Dedifferentiated amniotic fluid mesenchymal stem cell (primary cell): ENCODE data around the gene ARHGDIB.

Experiments used
- DNase-seq: peaks from one replicate; pipeline ENCODE4 v3.0.0-alpha.2; 2016; ENCODE audit errors: extremely low spot score

The ARHGDIB gene

GRCh38 chr12:14956024-14956891 lies 5.1 kb downstream of the ARHGDIB start:
- DNase-seq, result no peak

- DNase-seq, result no peak
Observed at GRCh38 chr12:14954269-14954668, 7.1 kb downstream of the ARHGDIB start.

- no peak for DNase-seq
Observed at GRCh38 chr12:14953752-14954151, 7.6 kb downstream of the ARHGDIB start.

- peak; percentile 91 for DNase-seq
Observed at GRCh38 chr12:14952299-14952921, 9.0 kb downstream of the ARHGDIB start.

- DNase-seq, result no peak
Observed at GRCh38 chr12:14951851-14952250, 9.6 kb downstream of the ARHGDIB start.

- no peak for DNase-seq
Observed at GRCh38 chr12:14950982-14951746, 10.2 kb downstream of the ARHGDIB start.

GRCh38 chr12:14950421-14950820 lies 11.0 kb downstream of the ARHGDIB start:
- no peak for DNase-seq

- DNase-seq, result no peak
Observed at GRCh38 chr12:14949631-14950030, 11.8 kb downstream of the ARHGDIB start.

GRCh38 chr12:14948672-14949071 lies 12.7 kb downstream of the ARHGDIB start:
- peak; percentile 17 for DNase-seq

- DNase-seq, result no peak
Observed at GRCh38 chr12:14946861-14947260, 14.5 kb downstream of the ARHGDIB start.

GRCh38 chr12:14946162-14946561 lies 15.2 kb downstream of the ARHGDIB start:
- DNase-seq, result no peak

- DNase-seq, result no peak
Observed at GRCh38 chr12:14942196-14942931, 19.0 kb downstream of the ARHGDIB start.

- DNase-seq, result no peak
Observed at GRCh38 chr12:14941369-14941768, 20.0 kb downstream of the ARHGDIB start.

GRCh38 chr12:14938301-14938700 lies 23.1 kb downstream of the ARHGDIB start, which contains the start of gene ERP27:
ERP27 (minus strand) TSS chr12:14938537; CDS start chr12:14938508, 29 bp downstream.
- DNase-seq, result no peak

GRCh38 chr12:14937689-14938088 lies 23.7 kb downstream of the ARHGDIB start:
- no peak for DNase-seq

- DNase-seq, result no peak
Observed at GRCh38 chr12:14937014-14937413, 24.4 kb downstream of the ARHGDIB start.

GRCh38 chr12:14936224-14936861 lies 25.1 kb downstream of the ARHGDIB start:
- DNase-seq, result no peak

- no peak for DNase-seq
Observed at GRCh38 chr12:14935031-14935430, 26.4 kb downstream of the ARHGDIB start.

- no peak for DNase-seq
Observed at GRCh38 chr12:14934511-14934910, 26.9 kb downstream of the ARHGDIB start.

- no peak for DNase-seq
Observed at GRCh38 chr12:14931791-14932560, 29.4 kb downstream of the ARHGDIB start.
